ENCODE data around the gene NLRC5.

Gene NLRC5

GRCh38 chr16:57123216-57123973, 134.0 kb downstream of the NLRC5 start:
- DNase-seq (ENCODE audit: extremely low spot score) = no peak
- CTCF ChIA-PET = no interaction called here
- no peak for TF ChIP-seq ARNT (IDR thresholded peaks at IDR 0.05)
- no peak for TF ChIP-seq CTBP1 (IDR thresholded peaks at IDR 0.05; ENCODE audit: borderline replicate concordance)
- TF ChIP-seq NFRKB (IDR thresholded peaks at IDR 0.05) = no peak
- no peak for TF ChIP-seq FOXM1 (IDR thresholded peaks at IDR 0.05; ENCODE audit: borderline replicate concordance)
- no peak for TF ChIP-seq FOXA1 (IDR thresholded peaks at IDR 0.05)
- TF ChIP-seq ZNF384 (IDR thresholded peaks at IDR 0.05) = no peak
- no peak for TF ChIP-seq BHLHE40 (IDR thresholded peaks at IDR 0.05; ENCODE audit: borderline replicate concordance)
- TF ChIP-seq L3MBTL2 (conservative IDR thresholded peaks at IDR 0.05) = no peak
- TF ChIP-seq ELF4 (IDR thresholded peaks at IDR 0.05) = no peak
- no peak for TF ChIP-seq LEF1 (IDR thresholded peaks at IDR 0.05; ENCODE audit: borderline replicate concordance)
- no peak for TF ChIP-seq SP1 (IDR thresholded peaks at IDR 0.05)
- no peak for TF ChIP-seq SUZ12 (IDR thresholded peaks at IDR 0.05)
- TF ChIP-seq TARDBP (IDR thresholded peaks at IDR 0.05) = no peak
- TF ChIP-seq PKNOX1 (IDR thresholded peaks at IDR 0.05) = no peak
- no peak for TF ChIP-seq FOXK2 (IDR thresholded peaks at IDR 0.05)
- TF ChIP-seq HDGF (IDR thresholded peaks at IDR 0.05; ENCODE audit: borderline replicate concordance) = no peak
- POLR2A ChIA-PET = no interaction called here

- DNase-seq (ENCODE audit: extremely low spot score) = no peak
- CTCF ChIA-PET = no interaction called here
- TF ChIP-seq SP1 (IDR thresholded peaks at IDR 0.05) = no peak
- TF ChIP-seq PKNOX1 (IDR thresholded peaks at IDR 0.05) = no peak
- no peak for TF ChIP-seq HDGF (IDR thresholded peaks at IDR 0.05; ENCODE audit: borderline replicate concordance)
- no peak for TF ChIP-seq SUZ12 (IDR thresholded peaks at IDR 0.05)
- no peak for TF ChIP-seq ELF4 (IDR thresholded peaks at IDR 0.05)
- POLR2A ChIA-PET = no interaction called here
Observed at GRCh38 chr16:57123974-57124674, 134.8 kb downstream of the NLRC5 start.

- ChIA-PET CTCF (no interaction called here), POLR2A (no interaction called here)
- TF ChIP-seq NFRKB (IDR thresholded peaks at IDR 0.05) (no peak), FOXA1 (IDR thresholded peaks at IDR 0.05) (no peak), TARDBP (IDR thresholded peaks at IDR 0.05) (no peak), ZNF384 (IDR thresholded peaks at IDR 0.05) (no peak), HDGF (IDR thresholded peaks at IDR 0.05; ENCODE audit: borderline replicate concordance) (no peak), PKNOX1 (IDR thresholded peaks at IDR 0.05) (no peak), LEF1 (IDR thresholded peaks at IDR 0.05; ENCODE audit: borderline replicate concordance) (no peak), ELF4 (IDR thresholded peaks at IDR 0.05) (no peak), BHLHE40 (IDR thresholded peaks at IDR 0.05; ENCODE audit: borderline replicate concordance) (no peak), L3MBTL2 (conservative IDR thresholded peaks at IDR 0.05) (no peak), SUZ12 (IDR thresholded peaks at IDR 0.05) (no peak)
- no peak for DNase-seq (ENCODE audit: extremely low spot score)
Observed at GRCh38 chr16:57125376-57125775, 136.0 kb downstream of the NLRC5 start.

GRCh38 chr16:57125969-57126368, 136.6 kb downstream of the NLRC5 start:
- no peak for DNase-seq (ENCODE audit: extremely low spot score)
- CTCF ChIA-PET = interaction anchor here (1.4 kb wide), 1 partner anchor 42 kb away, joined by 3 read pairs; no protein-coding TSS in a partner anchor
- no peak for TF ChIP-seq PKNOX1 (IDR thresholded peaks at IDR 0.05)
- no peak for TF ChIP-seq NFRKB (IDR thresholded peaks at IDR 0.05)
- TF ChIP-seq L3MBTL2 (conservative IDR thresholded peaks at IDR 0.05) = no peak
- no peak for TF ChIP-seq TARDBP (IDR thresholded peaks at IDR 0.05)
- no peak for TF ChIP-seq FOXM1 (IDR thresholded peaks at IDR 0.05; ENCODE audit: borderline replicate concordance)
- TF ChIP-seq ELF4 (IDR thresholded peaks at IDR 0.05) = no peak
- POLR2A ChIA-PET = no interaction called here

- CTCF ChIA-PET = interaction anchor here (1.4 kb wide), 1 partner anchor 42 kb away, joined by 3 read pairs; no protein-coding TSS in a partner anchor
- DNase-seq (ENCODE audit: extremely low spot score) = no peak
- POLR2A ChIA-PET = no interaction called here
- no peak for TF ChIP-seq SUZ12 (IDR thresholded peaks at IDR 0.05)
- no peak for TF ChIP-seq ARNT (IDR thresholded peaks at IDR 0.05)
- no peak for TF ChIP-seq PKNOX1 (IDR thresholded peaks at IDR 0.05)
- TF ChIP-seq FOXA1 (IDR thresholded peaks at IDR 0.05) = no peak
- no peak for TF ChIP-seq FOXK2 (IDR thresholded peaks at IDR 0.05)
- TF ChIP-seq FOXM1 (IDR thresholded peaks at IDR 0.05; ENCODE audit: borderline replicate concordance) = no peak
- no peak for TF ChIP-seq SP1 (IDR thresholded peaks at IDR 0.05)
Observed at GRCh38 chr16:57126411-57126810, 137.1 kb downstream of the NLRC5 start.
